Measurements from ENCODE around the gene PJVK. TPM values are rescaled to one million over a fixed set of nuclear protein-coding genes. Genes with fewer than 3 reads are reported as not detected.
"Not testable (repeated sequence)": the region's sequence is repeated elsewhere in the genome, so short reads cannot be mapped to it uniquely, and the experiment has no call there.

Gene PJVK
- polyA plus RNA-seq, 1 experiment: 1.5 TPM

- Histone ChIP-seq H3K4me3 (ENCODE audit: low read depth, low read length) (no peak overlapping the region), H3K27me3 (ENCODE audit: control insufficient read depth, insufficient read depth, low read length) (no peaks in the 10 kb centered on the region), H3K36me3 (ENCODE audit: control insufficient read depth, insufficient read depth, low read length) (no peaks in the 10 kb centered on the region)
- TF ChIP-seq, protein P1, sequence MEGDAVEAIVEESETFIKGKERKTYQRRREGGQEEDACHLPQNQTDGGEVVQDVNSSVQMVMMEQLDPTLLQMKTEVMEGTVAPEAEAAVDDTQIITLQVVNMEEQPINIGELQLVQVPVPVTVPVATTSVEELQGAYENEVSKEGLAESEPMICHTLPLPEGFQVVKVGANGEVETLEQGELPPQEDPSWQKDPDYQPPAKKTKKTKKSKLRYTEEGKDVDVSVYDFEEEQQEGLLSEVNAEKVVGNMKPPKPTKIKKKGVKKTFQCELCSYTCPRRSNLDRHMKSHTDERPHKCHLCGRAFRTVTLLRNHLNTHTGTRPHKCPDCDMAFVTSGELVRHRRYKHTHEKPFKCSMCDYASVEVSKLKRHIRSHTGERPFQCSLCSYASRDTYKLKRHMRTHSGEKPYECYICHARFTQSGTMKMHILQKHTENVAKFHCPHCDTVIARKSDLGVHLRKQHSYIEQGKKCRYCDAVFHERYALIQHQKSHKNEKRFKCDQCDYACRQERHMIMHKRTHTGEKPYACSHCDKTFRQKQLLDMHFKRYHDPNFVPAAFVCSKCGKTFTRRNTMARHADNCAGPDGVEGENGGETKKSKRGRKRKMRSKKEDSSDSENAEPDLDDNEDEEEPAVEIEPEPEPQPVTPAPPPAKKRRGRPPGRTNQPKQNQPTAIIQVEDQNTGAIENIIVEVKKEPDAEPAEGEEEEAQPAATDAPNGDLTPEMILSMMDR (IDR thresholded peaks at IDR 0.05; ENCODE audit: insufficient read depth, low read depth, low read length): no peak
- ChIA-PET CTCF (interaction anchor here (1.8 kb wide), 1 partner anchor 8 kb away, joined by 7 read pairs; no protein-coding TSS in a partner anchor), POLR2A (no interaction called here)
- no peak for DNase-seq (ENCODE audit: low read depth)
Measured at GRCh38 chr2:178422097-178422496, 29.1 kb upstream of the PJVK start.

GRCh38 chr2:178423746-178424145, 27.4 kb upstream of the PJVK start:
- POLR2A ChIA-PET; H3K36me3 ChIP-seq (ENCODE audit: control insufficient read depth, insufficient read depth, low read length); H3K4me3 ChIP-seq (ENCODE audit: low read depth, low read length); H3K27me3 ChIP-seq (ENCODE audit: control insufficient read depth, insufficient read depth, low read length); DNase-seq (ENCODE audit: low read depth): not testable (repeated sequence)
- CTCF ChIA-PET: interaction anchor here (1.8 kb wide), 1 partner anchor 9 kb away, joined by 7 read pairs; no protein-coding TSS in a partner anchor

- no peaks in the 10 kb centered on the region for H3K27me3 ChIP-seq (ENCODE audit: control insufficient read depth, insufficient read depth, low read length)
- ChIA-PET CTCF (interaction anchor here (0.6 to 1.9 kb wide), 3 partner anchors 7 to 292 kb away, joined by 3 to 16 read pairs (median 3); no protein-coding TSS in a partner anchor), POLR2A (no interaction called here)
- no peak for DNase-seq (ENCODE audit: low read depth)
- TF ChIP-seq, protein P1 (IDR thresholded peaks at IDR 0.05; ENCODE audit: insufficient read depth, low read depth, low read length): no peak
- no peak overlapping the region for H3K4me3 ChIP-seq (ENCODE audit: low read depth, low read length)
- peaks cover 3% of the 10 kb centered on the region for H3K36me3 ChIP-seq (ENCODE audit: control insufficient read depth, insufficient read depth, low read length)
Measured at GRCh38 chr2:178425255-178425827, 25.8 kb upstream of the PJVK start.

DNA sequence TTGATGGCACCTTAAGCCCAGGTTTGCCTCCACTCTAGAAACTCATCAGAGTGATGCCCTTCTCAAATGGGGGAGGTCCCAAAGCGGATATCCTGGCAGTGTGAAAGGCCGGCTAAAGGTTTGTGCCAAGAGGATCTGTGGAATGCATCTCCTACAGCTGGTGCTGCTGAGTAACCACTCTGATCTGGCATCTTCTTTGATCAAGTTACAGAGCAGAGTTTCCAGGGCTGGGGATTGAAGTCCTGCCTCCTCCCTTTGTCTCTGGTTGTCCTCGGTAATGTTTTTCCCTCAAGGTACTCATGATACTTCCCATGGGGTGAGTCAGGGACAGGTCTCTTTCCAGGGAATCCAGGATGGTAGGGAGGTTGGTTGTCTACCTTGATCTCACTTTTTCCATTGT, 24.8 kb upstream of the PJVK start:
- TF ChIP-seq, protein P1 (IDR thresholded peaks at IDR 0.05; ENCODE audit: insufficient read depth, low read depth, low read length): no peak
- Histone ChIP-seq H3K27me3 (ENCODE audit: control insufficient read depth, insufficient read depth, low read length) (no peaks in the 10 kb centered on the region), H3K36me3 (ENCODE audit: control insufficient read depth, insufficient read depth, low read length) (peaks cover 3% of the 10 kb centered on the region), H3K4me3 (ENCODE audit: low read depth, low read length) (no peak overlapping the region)
- POLR2A ChIA-PET: no interaction called here
- DNase-seq (ENCODE audit: low read depth): no peak
- CTCF ChIA-PET: interaction anchor here (0.9 to 1.9 kb wide), 3 partner anchors 8 to 12 kb away, joined by 3 to 16 read pairs (median 6); no protein-coding TSS in a partner anchor

GRCh38 chr2:178427458-178427857, 23.7 kb upstream of the PJVK start:
- H3K4me3 ChIP-seq (ENCODE audit: low read depth, low read length): no peak overlapping the region
- CTCF ChIA-PET: interaction anchor here (1.0 to 2.2 kb wide), 3 partner anchors 9 to 28 kb away, joined by 3 to 8 read pairs (median 6); no protein-coding TSS in a partner anchor
- peaks cover 3% of the 10 kb centered on the region for H3K36me3 ChIP-seq (ENCODE audit: control insufficient read depth, insufficient read depth, low read length)
- DNase-seq (ENCODE audit: low read depth): no peak
- no peaks in the 10 kb centered on the region for H3K27me3 ChIP-seq (ENCODE audit: control insufficient read depth, insufficient read depth, low read length)
- TF ChIP-seq, protein P1 (IDR thresholded peaks at IDR 0.05; ENCODE audit: insufficient read depth, low read depth, low read length): no peak
- POLR2A ChIA-PET: no interaction called here

All from BJ (cell line).